SK-N-SH treated with all-trans-retinoic acid at 6 μM for 48 hours (cell line): ENCODE results near the gene MYH9.
A peak's percentile ranks its signal among the peaks of the same experiment; 100 is the strongest.

Source experiments
- ATAC-seq: fragments of 200-7000 bp; cut with Tn5 transposase; 3 replicates; pipeline ENCODE4 v1.9.1; 2020; ENCODE audit warnings: mild to moderate bottlenecking, moderate library complexity
- ARNTL ChIP-seq: fragments of 450-650 bp; formaldehyde crosslinking; IDR thresholded peaks from 2 replicates; pipeline ENCODE4 v1.5.0; 2020; ENCODE audit warnings: low read depth, mild to moderate bottlenecking, moderate library complexity, borderline replicate concordance
- BACH2 ChIP-seq: fragments of 250-450 bp; sonication (Bioruptor Pico); IDR thresholded peaks from 2 replicates; pipeline ENCODE4 v1.9.0; 2021; ENCODE audit warnings: mild to moderate bottlenecking, borderline replicate concordance
- CSDC2 ChIP-seq: fragments of 250-450 bp; sonication (Bioruptor Pico); IDR thresholded peaks from 2 replicates; pipeline ENCODE4 v1.5.0; 2020; ENCODE audit warnings: mild to moderate bottlenecking, moderate library complexity
- ESRRG ChIP-seq: fragments of 250-450 bp; sonication (Bioruptor Pico); IDR thresholded peaks from 2 replicates; pipeline ENCODE4 v1.6.1; 2021; ENCODE audit warnings: mild to moderate bottlenecking
- GLIS3 ChIP-seq: fragments of 250-450 bp; sonication (Bioruptor Pico); IDR thresholded peaks from 2 replicates; pipeline ENCODE4 v1.5.0; 2020; ENCODE audit warnings: mild to moderate bottlenecking, moderate library complexity
- ISL1 ChIP-seq: fragments of 250-450 bp; sonication (Bioruptor Pico); IDR thresholded peaks from 2 replicates; pipeline ENCODE4 v2.1.2; 2022; ENCODE audit warnings: mild to moderate bottlenecking, moderate library complexity
- OSR1 ChIP-seq: fragments of 250-450 bp; sonication (Bioruptor Pico); IDR thresholded peaks from 2 replicates; pipeline ENCODE4 v1.8.0; 2022; ENCODE audit warnings: moderate library complexity, mild to moderate bottlenecking, inconsistent platforms
- PPARA ChIP-seq: fragments of 250-450 bp; sonication (Bioruptor Pico); IDR thresholded peaks from 2 replicates; pipeline ENCODE4 v1.5.0; 2020; ENCODE audit warnings: mild to moderate bottlenecking, borderline replicate concordance
- ZC3H10 ChIP-seq: fragments of 250-450 bp; sonication (Bioruptor Pico); IDR thresholded peaks from 2 replicates; pipeline ENCODE4 v1.5.1; 2021; ENCODE audit warnings: mild to moderate bottlenecking, moderate library complexity
- ZFP3 ChIP-seq: fragments of 250-450 bp; sonication (Bioruptor Pico); IDR thresholded peaks from 2 replicates; pipeline ENCODE4 v1.5.0; 2020; ENCODE audit warnings: mild to moderate bottlenecking, moderate library complexity
- ZFP30 ChIP-seq: fragments of 450-650 bp; formaldehyde crosslinking; IDR thresholded peaks from 2 replicates; pipeline ENCODE4 v1.5.0; 2022; ENCODE audit warnings: mild to moderate bottlenecking, moderate library complexity
- ZNF565 ChIP-seq: fragments of 450-650 bp; formaldehyde crosslinking; conservative IDR thresholded peaks from 2 replicates; pipeline ENCODE4 v1.5.0; 2020; ENCODE audit warnings: low read depth, mild to moderate bottlenecking, moderate library complexity
- ZNF70 ChIP-seq: fragments of 450-650 bp; formaldehyde crosslinking; IDR thresholded peaks from 2 replicates; pipeline ENCODE4 v1.5.0; 2020; ENCODE audit warnings: mild to moderate bottlenecking, moderate library complexity
- ZNF8 ChIP-seq: fragments of 450-650 bp; formaldehyde crosslinking; IDR thresholded peaks from 2 replicates; pipeline ENCODE4 v1.5.0; 2020; ENCODE audit warnings: mild to moderate bottlenecking, moderate library complexity
- TF ChIP-seq, protein P1 (sequence below): fragments of 250-450 bp; sonication (Bioruptor Pico); IDR thresholded peaks from 2 replicates; pipeline ENCODE4 v1.8.0; 2021; ENCODE audit warnings: low read depth, mild to moderate bottlenecking, moderate library complexity, borderline replicate concordance
- TF ChIP-seq, protein P2 (sequence below): fragments of 250-450 bp; sonication (Bioruptor Pico); IDR thresholded peaks from 2 replicates; pipeline ENCODE4 v1.5.1; 2020; ENCODE audit warnings: low read depth, mild to moderate bottlenecking, moderate library complexity
- TF ChIP-seq, protein P3 (sequence below): fragments of 250-450 bp; sonication (Bioruptor Pico); IDR thresholded peaks from 2 replicates; pipeline ENCODE4 v1.5.1; 2021; ENCODE audit warnings: mild to moderate bottlenecking, moderate library complexity
- TF ChIP-seq, protein P4 (sequence below): fragments of 250-450 bp; sonication (Bioruptor Pico); IDR thresholded peaks from 2 replicates; pipeline ENCODE4 v1.8.0; 2020; ENCODE audit warnings: mild to moderate bottlenecking, moderate library complexity, borderline replicate concordance
- TF ChIP-seq, protein P5 (sequence below): fragments of 250-450 bp; sonication (Bioruptor Pico); IDR thresholded peaks from 2 replicates; pipeline ENCODE4 v1.5.0; 2020; ENCODE audit warnings: mild to moderate bottlenecking, moderate library complexity

MYH9 gene

DNA sequence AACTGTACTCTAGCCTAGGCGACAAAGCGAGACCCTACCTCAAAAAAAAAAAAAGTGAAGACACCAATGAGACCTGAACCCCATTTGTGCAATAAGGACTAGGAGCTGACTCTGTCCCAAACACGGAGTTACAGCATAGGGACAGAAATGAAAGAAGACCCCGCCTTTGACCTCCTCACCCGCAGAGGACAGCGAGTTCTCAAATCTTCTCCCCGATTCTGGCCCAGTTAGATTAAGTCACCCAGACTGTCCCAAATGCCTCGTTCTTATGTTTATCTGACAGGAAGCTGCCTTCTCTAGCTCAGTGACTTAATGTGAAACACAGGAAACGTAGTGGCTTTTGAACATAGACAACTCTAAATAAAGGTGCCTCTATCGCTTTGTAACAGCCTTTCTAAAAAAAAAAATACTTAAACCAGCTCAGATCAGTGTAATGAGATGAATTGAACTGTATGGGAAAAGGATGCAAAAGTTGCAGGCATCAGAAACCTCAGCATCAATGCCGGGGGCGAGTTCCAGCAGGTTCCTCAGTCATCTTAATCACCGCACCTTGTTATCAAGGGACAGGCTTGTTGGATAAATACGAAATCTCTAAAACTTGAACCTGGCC lies 10.6 kb downstream of the MYH9 start (continued):
- TF ChIP-seq, protein P1, sequence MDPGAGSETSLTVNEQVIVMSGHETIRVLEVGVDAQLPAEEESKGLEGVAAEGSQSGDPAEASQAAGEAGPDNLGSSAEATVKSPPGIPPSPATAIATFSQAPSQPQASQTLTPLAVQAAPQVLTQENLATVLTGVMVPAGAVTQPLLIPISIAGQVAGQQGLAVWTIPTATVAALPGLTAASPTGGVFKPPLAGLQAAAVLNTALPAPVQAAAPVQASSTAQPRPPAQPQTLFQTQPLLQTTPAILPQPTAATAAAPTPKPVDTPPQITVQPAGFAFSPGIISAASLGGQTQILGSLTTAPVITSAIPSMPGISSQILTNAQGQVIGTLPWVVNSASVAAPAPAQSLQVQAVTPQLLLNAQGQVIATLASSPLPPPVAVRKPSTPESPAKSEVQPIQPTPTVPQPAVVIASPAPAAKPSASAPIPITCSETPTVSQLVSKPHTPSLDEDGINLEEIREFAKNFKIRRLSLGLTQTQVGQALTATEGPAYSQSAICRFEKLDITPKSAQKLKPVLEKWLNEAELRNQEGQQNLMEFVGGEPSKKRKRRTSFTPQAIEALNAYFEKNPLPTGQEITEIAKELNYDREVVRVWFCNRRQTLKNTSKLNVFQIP (CRISPR knock-in tag), result no peak
- TF ChIP-seq BACH2 (CRISPR knock-in tag) (no peak), ZNF70 (CRISPR knock-in tag) (no peak)

DNA sequence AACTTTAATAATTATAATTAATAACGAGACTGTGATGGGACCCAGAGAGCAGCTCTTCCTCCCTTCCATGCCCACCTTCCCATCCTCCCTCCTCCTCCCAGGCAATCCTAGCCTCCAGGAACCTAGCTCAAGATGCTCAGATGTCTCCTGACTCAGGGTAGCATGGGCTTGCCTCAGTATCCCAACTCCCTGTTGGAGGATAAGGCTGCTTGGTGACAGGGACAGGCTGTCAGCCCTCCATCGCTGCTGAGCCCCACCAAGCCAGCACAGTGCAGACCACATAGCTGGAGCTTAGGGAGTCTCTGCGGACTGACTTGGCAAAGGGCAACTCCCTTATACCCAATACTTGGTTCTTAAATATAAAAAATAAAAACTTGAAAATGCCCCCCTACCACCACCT lies 11.5 kb downstream of the MYH9 start:
- TF ChIP-seq PPARA (CRISPR knock-in tag) (no peak), ZNF8 (no peak), ZNF70 (CRISPR knock-in tag) (no peak), ZFP30 (CRISPR knock-in tag) (no peak), ZFP3 (CRISPR knock-in tag) (no peak)
- TF ChIP-seq, protein P1 (CRISPR knock-in tag), result no peak
- ATAC-seq, result no peak

DNA sequence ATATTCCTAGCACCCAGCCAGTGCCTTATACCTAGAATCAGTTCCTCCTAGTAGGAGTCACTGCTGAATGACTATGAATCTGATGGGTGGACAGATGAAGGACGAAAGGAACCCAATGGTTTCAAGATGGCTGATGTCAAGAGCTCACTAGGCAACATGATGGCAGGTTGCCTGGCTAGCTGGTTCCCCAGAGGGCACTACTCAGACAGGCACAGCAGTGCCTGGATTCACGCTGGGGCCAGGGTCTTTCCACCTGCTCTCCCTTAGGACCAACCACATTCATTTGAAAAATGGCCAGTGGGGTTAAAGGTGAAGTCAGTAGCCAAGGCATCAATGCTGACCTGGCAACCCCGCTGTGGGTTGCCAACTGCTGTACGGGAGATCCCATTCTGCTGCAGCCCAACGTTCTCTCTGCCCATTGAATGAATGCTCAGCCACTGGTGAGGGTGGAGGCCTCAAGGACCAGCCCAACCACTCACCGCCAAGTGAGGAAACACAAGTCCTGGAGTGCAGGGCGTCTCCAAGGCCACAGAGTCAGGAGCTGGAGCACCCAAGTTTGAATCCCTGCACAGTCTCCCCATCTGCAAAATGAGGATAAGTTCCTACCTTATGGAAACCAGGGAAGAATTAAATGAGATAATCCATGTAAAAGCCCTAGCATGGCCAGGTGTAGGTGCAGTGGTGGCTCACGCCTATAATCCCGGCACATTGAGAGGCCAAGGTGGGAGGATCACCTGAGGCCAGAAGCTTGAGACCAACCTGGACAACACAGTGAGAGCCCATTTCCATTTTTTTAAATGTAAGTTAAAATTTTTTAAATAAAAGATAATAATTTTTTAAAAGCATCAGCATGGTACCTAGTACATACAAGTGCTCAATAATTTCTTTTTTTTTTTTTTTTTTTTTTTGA lies 12.4 kb downstream of the MYH9 start:
- 0 out of 3 replicates have a peak, but pooled peaks have one; percentile 1 for ATAC-seq

DNA sequence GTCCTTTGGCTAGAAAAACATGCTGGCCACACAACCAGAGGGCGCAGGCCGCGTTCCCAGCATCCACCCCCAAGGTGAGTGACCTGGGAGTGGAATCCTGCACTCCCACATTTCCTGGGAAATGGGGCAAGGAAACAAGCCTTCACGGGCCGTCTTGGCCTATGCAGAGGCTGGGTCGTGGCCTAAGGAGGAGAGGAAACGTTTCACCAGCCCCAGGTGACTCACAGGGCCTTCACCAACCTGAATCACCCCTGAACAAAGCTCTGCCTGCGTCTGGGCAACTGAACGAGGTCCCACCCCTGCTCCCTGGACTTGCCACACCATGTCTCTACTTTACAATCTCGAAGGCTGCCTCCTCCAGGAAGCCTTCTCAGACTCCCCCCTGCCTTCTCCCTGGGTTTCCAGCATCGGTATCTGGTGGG lies 13.2 kb downstream of the MYH9 start:
- TF ChIP-seq ZNF565 (CRISPR knock-in tag) (no peak), PPARA (CRISPR knock-in tag) (no peak), ZC3H10 (CRISPR knock-in tag) (no peak), GLIS3 (CRISPR knock-in tag) (no peak)
- ATAC-seq, result peak; percentile 4; the same call in 2 of the 3 replicates

More for the DNA sequence above, 12.4 kb downstream of the MYH9 start:
- TF ChIP-seq OSR1, result no peak
- TF ChIP-seq, protein P2, sequence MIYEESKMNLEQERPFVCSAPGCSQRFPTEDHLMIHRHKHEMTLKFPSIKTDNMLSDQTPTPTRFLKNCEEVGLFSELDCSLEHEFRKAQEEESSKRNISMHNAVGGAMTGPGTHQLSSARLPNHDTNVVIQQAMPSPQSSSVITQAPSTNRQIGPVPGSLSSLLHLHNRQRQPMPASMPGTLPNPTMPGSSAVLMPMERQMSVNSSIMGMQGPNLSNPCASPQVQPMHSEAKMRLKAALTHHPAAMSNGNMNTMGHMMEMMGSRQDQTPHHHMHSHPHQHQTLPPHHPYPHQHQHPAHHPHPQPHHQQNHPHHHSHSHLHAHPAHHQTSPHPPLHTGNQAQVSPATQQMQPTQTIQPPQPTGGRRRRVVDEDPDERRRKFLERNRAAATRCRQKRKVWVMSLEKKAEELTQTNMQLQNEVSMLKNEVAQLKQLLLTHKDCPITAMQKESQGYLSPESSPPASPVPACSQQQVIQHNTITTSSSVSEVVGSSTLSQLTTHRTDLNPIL (CRISPR knock-in tag), result no peak
- no peak for TF ChIP-seq GLIS3 (CRISPR knock-in tag)

DNA sequence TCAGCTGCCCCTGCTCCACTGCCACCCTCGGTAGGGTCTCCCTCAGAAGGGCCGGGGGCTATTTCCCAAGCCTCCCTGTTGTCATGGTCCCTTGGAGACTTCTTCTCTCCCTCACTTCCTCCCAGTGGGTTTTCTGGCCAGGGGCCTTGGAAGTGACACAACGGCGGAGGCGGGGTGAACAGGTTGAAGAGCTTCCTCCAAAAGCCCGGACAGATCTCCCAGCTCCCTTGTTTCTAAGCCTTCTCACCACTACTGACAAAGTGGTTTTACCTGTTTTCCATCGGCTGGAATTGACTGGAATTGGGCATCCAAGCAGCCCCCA lies 14.5 kb downstream of the MYH9 start:
- no peak for ATAC-seq
- TF ChIP-seq, protein P3, sequence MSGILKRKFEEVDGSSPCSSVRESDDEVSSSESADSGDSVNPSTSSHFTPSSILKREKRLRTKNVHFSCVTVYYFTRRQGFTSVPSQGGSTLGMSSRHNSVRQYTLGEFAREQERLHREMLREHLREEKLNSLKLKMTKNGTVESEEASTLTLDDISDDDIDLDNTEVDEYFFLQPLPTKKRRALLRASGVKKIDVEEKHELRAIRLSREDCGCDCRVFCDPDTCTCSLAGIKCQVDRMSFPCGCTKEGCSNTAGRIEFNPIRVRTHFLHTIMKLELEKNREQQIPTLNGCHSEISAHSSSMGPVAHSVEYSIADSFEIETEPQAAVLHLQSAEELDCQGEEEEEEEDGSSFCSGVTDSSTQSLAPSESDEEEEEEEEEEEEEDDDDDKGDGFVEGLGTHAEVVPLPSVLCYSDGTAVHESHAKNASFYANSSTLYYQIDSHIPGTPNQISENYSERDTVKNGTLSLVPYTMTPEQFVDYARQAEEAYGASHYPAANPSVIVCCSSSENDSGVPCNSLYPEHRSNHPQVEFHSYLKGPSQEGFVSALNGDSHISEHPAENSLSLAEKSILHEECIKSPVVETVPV (CRISPR knock-in tag), result no peak
- TF ChIP-seq ESRRG (CRISPR knock-in tag), result no peak
- no peak for TF ChIP-seq ZFP30 (CRISPR knock-in tag)
- TF ChIP-seq BACH2 (CRISPR knock-in tag), result no peak
- no peak for TF ChIP-seq ISL1
- TF ChIP-seq CSDC2 (CRISPR knock-in tag), result no peak
- no peak for TF ChIP-seq OSR1
- no peak for TF ChIP-seq ARNTL
- TF ChIP-seq, protein P4, sequence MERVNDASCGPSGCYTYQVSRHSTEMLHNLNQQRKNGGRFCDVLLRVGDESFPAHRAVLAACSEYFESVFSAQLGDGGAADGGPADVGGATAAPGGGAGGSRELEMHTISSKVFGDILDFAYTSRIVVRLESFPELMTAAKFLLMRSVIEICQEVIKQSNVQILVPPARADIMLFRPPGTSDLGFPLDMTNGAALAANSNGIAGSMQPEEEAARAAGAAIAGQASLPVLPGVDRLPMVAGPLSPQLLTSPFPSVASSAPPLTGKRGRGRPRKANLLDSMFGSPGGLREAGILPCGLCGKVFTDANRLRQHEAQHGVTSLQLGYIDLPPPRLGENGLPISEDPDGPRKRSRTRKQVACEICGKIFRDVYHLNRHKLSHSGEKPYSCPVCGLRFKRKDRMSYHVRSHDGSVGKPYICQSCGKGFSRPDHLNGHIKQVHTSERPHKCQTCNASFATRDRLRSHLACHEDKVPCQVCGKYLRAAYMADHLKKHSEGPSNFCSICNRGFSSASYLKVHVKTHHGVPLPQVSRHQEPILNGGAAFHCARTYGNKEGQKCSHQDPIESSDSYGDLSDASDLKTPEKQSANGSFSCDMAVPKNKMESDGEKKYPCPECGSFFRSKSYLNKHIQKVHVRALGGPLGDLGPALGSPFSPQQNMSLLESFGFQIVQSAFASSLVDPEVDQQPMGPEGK (CRISPR knock-in tag), result no peak
- TF ChIP-seq ZNF70 (CRISPR knock-in tag), result no peak
- TF ChIP-seq, protein P5, sequence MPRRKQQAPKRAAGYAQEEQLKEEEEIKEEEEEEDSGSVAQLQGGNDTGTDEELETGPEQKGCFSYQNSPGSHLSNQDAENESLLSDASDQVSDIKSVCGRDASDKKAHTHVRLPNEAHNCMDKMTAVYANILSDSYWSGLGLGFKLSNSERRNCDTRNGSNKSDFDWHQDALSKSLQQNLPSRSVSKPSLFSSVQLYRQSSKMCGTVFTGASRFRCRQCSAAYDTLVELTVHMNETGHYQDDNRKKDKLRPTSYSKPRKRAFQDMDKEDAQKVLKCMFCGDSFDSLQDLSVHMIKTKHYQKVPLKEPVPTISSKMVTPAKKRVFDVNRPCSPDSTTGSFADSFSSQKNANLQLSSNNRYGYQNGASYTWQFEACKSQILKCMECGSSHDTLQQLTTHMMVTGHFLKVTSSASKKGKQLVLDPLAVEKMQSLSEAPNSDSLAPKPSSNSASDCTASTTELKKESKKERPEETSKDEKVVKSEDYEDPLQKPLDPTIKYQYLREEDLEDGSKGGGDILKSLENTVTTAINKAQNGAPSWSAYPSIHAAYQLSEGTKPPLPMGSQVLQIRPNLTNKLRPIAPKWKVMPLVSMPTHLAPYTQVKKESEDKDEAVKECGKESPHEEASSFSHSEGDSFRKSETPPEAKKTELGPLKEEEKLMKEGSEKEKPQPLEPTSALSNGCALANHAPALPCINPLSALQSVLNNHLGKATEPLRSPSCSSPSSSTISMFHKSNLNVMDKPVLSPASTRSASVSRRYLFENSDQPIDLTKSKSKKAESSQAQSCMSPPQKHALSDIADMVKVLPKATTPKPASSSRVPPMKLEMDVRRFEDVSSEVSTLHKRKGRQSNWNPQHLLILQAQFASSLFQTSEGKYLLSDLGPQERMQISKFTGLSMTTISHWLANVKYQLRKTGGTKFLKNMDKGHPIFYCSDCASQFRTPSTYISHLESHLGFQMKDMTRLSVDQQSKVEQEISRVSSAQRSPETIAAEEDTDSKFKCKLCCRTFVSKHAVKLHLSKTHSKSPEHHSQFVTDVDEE (CRISPR knock-in tag), result no peak
- no peak for TF ChIP-seq PPARA (CRISPR knock-in tag)
- TF ChIP-seq ZNF565 (CRISPR knock-in tag), result no peak
- TF ChIP-seq, protein P2 (CRISPR knock-in tag), result no peak
